T1000 (cell line): Measurements from ENCODE around the gene ZBTB7C.

Experiments
- DNase-seq: peaks from one replicate; lab custom pipeline; 2025; ENCODE audit warnings: mixed read lengths; lab: John Stamatoyannopoulos, UW

Gene ZBTB7C

DNA sequence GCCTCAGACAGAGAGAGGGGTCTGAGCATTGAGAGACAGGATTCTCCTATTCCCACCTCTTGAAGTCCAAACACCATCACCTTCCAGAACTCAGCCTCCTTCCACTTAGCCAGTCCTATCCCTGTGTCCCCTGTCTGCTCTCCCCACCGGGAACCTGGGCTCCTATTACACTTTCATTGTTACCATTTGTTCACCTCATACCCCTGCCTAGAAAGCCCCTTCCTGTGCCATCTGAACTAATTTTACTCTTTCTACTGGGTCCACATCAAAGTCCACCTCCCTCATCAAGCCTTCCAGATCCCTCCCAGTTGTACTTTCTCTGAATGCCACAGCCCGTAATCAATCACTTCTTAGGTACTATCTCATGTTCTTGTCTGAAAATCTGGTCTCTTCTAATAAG, 220.6 kb downstream of the ZBTB7C start:
- no peak for DNase-seq

DNA sequence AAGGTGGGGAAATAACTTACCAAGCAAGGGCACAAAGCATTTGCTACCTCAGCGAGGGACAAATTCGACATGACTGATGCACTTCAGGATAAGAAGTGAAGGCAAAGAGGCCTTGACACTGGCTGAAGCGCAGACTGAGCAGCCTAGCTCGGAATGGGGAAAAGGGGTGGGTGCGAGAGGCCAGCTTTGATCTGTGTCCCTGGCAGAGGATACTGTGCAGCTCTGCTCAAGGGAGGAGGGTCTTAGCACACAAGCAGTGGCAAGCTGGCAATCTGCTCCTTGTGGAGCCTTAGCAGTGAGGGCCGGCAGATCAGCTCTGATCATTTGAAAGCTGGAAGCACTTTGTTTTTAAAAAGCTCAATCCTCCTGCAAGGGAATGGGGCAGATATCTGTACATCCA, 222.3 kb downstream of the ZBTB7C start:
- no peak for DNase-seq

DNA sequence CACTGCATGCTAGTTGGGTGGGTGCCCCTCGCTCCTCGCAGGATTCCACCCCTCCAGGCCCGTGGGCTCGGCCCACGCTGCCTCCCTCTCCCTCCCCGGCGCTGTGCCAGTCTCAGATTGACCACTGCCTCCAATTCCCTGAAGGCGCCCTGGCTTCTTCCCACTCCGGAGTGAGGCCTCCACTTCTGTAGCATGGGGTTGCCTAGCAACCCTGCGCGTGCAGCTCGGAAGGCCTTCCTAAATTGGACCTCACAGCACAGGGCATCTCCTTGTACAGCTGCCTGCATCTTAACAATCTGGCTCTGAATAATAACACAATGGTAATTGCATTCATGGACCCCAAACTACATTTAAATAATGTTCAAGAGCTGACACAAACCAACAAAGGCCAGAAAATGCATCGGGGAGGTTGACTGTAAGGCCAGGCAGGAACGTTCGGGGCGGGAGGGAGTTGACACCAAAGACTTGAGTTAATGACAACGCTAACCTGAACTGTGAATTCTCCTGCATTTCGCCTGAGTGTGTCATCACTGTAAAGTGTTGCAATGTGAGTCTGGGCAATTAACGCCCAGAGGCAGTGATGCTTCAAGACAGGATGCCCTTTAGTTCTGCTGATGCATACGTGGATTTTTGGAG, 222.9 kb downstream of the ZBTB7C start:
- DNase-seq: no peak

DNA sequence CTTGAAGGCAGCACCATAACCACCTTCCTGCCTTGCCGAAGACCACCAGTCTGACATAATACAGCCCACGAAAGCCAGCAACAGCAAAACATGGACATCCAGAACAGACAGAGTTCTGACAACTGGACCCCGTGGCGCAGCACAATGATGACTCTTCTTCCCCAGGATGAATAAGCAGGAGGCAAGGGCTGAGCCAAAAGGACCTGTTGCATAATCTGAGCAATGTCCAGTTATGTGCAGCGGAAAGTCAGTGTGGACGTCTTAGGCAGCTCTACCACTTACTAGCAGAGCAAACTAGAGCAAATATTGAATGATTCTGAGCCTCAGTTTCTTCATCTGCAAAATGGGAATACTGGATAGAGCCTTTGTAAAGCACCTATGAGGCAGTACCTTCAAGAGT, 225.1 kb downstream of the ZBTB7C start:
- no peak for DNase-seq

DNA sequence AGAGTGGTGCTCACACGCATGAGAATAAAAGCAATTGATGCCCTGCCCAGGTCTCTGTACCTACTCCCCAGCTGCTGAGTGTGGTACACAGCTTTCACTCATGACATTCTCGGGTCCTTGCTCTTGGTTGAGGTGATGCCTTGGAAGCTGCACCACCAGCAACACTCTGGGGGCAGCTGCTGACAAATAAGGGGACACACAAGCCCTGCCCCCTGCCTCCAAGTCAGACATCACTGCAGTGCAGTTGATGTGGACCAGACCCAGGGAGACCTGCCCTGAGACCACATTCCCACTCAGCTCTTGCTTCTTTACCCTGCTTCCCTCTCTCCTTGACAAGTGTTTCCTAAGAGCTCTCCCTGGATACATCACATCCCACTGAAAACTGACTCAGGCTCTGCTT, 225.6 kb downstream of the ZBTB7C start:
- no peak for DNase-seq

DNA sequence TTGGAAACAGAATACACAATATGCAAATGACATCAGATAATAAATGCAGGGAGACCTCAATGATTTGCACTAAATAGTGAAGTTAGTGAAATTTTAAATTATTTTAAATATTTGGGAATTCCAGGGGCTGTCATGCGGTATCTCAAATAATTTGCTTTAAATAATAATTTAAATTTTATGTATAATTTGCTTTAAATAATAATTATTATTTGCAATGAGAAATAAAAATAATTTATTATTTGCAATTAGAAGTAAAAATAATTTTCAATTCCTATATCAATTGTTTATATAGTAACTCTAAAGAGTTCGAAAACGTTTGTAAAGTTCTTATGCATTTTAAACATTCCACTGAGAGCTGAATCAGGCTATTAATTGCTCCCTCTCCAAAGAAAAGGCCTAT, 226.4 kb downstream of the ZBTB7C start:
- no peak for DNase-seq

DNA sequence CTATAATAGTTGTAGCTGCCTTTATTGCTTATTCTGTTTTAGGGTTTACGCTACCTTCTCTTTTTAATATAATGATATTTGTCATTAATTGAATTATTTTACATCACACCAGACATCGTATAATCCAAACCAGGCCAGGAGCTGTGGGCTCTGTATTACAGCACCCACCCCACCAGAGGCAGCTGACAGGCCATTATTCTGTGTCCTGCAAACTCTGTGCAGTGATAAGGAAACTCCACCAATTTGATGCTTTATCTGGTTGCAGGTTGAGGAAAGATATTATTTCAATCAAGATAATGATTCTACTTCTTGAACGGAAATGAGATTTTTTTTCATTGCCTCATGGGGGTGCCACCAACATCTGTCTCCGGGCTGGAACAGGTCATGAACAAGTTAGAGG, 227.3 kb downstream of the ZBTB7C start:
- no peak for DNase-seq

DNA sequence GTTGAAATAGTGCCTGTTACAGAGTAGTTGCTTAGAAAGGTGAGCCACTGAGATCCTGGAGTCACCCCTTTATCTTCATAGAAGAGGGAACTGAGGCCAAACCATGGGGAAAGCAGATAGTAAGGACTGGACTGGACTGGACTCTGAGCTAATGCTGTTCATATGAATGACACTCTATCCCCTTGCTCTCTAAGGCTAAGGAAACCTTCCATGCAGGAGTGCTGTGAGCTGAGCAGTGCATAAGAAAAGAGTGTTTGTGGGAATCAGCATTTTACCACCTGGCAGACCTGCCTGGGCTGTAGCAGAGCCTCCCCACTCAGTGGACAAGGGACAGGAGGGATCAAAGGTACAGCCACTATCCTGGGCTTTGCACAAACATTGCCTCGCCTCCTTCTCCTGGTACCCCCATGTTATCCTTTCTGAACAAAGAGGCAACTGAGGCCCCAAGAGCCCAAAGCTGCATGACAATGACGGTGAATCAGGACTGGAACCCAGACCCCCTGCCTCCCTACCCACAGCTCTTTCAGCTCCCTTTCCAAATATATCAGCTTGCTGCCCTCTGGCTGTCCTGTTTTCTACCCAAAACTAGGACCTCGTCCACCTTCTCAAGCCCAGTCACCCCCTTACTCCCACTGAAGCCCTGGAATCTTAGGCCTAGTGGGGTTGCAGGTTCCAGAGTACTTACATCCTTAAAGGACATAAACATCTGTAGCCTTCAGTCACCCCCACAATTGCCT, 227.9 kb downstream of the ZBTB7C start:
- DNase-seq: no peak

DNA sequence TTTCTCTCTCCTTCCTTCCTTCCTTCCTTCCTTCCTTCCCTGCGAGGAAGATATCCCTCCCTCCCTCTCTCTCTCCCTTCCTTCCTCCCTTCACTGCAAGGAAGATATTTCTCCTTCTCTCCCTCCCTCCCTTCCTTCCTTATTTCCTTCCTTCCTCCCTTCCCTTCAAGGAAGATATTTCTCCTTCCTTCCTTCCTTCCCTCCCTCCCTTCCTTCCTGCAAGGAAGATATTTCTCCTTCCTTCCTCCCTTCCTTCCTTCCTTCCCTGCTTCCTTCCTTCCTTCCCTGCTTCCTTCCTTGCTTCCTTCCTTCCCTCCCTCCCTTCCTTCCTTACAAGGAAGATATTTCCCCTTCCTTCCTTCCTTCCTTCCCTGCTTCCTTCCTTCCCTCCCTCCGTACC, 229.5 kb downstream of the ZBTB7C start:
- no peak for DNase-seq

DNA sequence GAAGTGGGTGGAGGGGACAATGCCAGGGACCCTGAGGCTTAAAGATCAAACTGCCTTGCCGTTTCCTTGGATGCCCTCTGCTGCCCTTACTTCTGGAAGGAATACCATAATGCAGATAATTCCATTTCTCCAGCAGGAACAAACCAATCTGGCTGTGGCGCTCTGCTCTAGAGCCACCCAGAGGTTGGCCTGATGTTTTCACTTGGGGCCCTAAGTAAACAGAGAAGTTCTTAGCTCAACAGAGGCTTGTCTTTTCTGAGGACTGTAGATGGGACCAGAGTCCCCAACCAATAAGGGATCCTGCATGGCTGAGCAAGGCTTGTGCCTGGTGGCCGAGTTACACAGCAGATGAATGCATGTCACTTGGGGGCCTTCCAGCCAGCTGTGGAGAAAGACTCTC, 230.2 kb downstream of the ZBTB7C start:
- DNase-seq: no peak

DNA sequence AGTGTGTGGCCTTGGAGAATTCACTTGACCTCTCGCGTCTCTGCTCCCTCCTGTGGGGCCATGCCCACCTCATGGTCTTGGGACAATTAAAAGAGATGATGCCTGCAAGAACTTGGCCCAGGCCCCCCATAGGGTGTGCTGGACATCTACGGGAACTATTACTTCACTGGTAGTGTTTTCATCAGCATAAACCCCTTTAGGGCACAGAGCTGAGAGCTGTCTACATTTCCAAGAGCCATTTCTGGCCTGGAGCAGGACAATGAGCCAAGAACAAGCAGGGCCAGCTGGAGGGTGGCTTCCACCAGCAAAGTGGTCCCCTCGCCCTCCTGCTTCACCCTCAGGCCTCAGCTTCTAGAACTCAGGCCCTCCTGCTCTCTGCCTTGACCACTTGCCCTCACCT, 232.3 kb downstream of the ZBTB7C start:
- DNase-seq: no peak

DNA sequence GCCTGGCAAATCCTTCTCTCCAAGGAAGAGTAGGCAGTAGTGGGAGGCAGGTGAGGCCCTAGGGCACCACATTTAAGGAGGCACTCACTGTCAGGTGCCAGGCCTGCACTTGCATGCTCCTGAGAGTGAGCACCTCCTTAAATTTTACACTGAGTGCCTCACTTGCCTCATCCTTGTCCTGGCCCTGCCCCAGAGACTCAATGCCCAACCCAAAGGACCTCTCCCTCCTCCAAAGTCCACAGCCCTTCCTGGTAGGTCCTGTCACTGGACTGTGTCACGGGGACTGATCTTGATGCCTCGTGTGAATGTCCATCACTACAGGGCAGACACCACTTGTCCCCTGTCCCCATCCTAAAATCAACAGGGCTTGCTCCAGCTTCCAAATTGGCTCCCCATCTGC, 235.6 kb downstream of the ZBTB7C start:
- DNase-seq: no peak

DNA sequence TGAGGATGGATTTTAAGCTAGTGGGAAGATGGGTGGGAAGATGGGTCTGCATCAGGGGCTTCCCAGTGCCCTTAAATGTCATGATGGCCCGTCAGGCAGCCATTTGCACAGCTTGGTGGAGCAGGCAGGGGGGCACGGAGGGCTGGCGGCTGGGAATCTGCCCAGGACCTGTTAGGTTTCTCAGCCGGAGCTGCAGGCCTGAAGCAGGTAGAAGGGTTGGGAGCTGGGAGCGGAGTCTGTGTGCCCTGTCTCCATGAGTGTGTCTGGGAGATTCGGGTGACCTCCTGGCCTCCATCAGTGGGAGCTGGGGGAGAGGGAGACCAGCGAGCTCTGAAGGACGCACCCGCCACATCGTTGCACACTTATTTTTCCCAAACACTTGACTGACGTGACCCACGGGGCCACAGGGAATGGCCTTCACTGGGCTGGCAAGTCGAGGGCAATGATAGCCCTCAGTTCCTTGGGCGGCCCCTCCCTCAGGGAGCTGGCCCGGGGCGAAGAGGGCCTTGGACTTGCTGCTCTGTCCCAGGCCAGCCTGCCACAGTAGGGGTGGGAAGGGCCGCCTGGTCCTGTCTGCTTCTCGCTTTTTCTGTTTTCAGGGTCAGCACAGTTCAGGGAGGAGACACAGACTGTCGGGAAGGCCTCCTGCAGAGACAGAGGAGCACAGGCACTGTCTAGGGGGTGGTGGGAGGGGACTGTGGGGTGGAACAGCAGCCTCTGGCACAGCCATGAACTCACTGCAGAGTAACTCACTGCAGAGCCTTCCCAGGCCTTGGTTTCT, 236.8 kb downstream of the ZBTB7C start:
- no peak for DNase-seq

DNA sequence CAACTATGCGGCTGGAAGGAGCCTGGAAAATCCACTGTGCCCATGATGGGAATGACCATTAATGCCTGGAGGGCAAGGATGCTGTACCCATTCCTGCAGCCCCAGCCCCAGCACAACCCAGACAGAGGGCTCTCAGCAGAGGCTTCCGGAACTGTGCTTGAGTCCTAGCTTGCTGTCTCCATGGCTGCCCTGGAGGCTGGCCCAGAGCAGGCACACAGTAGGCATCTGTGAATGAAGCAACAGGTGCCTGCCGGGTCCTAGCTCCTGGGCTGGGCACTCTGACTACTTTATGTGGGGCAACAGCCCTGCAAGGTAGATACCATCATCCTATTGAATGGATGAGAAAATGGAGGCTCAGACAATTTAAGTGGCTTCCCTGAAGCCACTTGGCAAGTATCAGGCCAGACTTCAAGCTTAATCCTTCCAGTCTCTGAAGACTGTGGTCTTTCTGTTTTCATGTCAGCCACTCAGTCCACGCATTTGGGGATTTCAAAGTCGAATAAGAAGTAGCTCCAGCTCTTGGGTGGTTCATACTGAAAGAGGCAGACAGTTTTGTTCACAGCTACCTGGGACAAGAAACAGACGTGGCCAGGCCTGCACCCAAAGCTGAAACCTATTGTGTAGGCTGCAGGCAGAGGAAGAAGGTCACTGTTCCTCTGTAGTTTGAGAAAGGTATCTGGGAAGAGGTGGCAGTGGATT, 237.5 kb downstream of the ZBTB7C start:
- no peak for DNase-seq

DNA sequence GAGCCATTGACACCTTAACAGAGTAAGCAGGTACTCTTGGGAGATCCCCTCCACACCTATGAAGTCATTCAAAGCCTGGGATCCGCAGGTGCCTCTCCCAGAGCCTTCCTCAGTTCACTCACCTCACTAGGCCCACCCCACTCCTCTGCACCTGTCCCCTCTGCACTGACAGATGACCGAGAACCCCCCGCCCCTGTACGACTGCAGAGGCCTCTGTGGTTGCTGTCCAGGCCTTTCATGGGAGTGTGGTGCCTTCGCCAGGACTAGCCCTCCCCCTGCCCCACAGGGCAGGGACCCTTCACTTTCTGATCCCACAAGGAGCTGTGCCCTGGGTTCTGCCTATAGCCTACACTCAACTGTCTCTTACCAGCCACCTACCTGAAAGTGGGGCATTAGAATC, 238.5 kb downstream of the ZBTB7C start:
- DNase-seq: no peak

DNA sequence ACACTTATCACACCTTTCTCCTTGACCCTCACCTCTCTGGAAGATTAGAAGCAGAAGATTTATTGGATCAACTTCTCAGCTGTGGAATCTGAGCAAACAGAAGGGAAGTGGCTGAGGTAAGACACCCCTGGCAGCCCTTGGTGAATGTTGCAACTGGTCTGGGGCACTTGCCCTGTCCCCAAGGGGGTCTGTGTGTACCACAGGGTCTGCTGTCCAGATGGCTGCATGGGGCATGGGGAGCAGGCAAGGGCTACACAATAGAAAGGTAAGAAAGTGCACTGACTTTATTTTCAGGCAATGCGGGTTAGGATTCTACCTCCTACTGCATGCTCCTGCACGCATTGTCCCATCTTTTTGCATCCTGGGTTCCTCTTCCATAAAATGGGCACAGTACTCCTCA, 240.3 kb downstream of the ZBTB7C start:
- DNase-seq: no peak

DNA sequence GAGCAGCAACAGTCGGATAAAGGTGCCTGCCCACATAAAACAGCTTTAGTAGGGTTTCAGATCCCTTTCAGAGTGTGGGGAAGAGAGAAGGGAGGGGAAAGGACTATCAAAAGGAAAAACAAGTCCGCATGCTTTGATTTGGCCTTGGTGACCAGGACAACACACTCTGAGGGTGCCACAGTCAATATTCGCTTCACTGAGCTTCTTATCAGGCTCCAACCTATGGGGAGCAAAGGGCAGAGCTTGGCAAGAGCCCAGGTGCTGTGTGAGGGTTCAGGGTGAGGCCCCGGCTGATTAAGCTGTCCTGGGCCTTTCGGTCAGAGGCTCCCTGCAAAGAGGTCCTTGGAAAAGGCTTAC, 241.3 kb downstream of the ZBTB7C start:
- no peak for DNase-seq

DNA sequence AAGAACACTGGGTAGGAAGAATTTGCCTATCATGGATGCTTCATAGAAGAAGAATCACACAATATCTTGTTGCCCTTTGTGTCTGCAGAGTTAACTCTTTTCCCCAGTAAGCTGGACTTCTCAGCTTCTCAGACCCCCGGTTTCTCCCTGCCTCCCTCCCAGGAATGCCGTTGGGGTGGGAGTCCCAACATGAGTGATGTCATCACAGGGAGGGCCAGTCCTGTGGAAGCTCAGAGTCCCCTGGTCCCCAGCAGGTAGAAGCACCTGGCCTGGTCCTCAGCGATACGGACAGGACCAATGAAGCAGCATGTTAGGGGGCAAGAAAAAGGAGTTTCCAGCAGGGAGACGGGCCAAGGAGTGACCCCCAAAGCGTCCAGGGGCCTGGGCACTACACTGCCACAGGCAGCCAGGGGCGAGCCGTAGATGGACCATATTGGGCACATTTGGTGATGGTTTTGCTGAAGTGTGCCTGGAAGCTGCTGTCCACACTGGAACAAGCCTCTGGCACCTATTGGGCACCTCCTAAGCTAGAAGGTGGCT, 242.8 kb downstream of the ZBTB7C start:
- DNase-seq: no peak

DNA sequence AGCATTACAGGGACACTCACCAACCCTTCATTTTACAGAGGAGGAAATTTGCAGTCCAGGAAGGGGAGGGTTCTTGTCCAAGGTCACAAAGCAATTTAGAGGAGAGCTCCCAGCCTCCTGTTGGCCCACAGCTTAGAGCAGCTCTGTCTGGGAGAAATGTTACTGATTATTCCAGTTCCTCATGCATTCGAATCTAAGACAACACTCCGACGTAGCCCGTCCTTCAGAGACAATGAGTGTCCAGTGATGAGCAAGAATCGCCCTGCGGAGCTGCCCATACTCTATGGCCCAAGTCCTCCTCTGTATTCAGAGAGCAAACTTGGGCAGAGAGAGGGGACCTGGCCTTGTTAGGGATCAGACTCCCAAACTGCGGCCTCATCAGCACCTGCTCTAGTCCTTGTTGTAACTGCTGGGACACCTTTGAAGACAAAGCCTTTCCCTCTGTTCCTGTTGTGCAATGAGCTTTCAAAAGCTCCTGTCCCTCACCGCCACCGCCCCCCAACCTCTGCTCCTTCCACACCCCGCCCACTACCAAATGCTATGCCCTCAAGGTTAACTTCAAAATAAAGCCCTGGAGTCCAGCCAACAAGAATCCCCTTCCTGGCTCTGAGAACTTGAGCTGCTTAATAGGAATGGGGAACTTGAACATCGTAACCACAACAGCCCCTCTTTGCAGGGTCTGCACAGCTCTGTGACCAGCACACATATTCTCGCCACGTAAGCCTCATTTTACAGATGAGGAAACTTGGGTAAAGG, 243.9 kb downstream of the ZBTB7C start:
- DNase-seq: no peak

DNA sequence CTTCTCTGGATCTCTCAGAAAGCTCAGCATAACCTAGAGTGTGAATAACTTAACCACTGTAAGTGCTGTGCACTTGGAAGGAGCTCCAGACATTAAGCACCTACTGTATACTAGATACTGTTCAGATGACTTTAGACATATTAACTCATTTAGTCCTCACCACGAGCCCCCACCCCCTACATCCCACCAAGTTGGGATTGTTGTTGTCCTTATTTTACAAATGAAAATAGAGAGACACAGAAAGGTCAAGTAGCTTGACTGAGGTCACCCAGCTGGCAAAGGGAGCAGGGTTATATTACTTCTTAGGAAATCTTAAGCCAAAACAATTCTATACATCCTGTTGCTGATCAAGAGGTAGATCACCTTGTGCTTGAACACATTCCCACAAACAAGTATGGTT, 244.5 kb downstream of the ZBTB7C start:
- no peak for DNase-seq

DNA sequence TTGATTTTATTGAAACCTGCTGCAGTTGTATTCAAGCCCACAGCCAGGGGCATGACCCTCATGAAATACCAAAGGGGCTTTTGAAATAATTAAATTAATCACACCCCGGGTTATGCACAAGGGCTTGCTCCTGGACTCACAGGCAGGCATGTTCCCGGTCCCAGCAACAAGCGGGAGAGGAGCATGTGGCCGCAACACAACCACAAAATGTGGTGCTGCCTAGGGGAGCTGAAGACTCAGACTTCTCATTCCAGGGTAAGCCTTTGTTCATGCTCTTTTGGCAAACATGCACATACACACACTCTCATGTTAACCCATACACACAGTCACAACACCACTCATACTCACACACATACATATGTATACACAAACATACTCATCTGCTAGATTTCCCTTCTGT, 245.1 kb downstream of the ZBTB7C start:
- DNase-seq: no peak

DNA sequence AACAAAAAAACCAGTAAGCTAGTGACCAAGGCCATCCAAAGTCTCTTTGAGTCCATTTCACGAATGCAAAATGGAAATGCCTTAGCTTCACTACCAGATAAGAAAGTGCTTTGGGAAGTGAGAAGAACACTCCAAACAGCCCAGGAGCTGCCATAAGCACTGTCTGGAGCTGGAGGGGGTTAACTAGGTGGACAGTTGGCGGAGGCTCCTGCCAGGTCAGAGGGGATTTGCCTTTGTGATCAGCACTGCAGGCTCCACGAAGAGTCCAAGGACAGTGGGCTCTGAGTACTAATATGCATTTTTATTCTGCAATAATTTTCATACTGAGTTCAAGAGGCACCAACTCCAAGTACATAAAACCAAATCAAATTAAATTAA, 245.5 kb downstream of the ZBTB7C start:
- DNase-seq: no peak
